Trophoblast cell (in vitro differentiated cells and primary cell): ENCODE data around the gene KCNMA1.

ENCODE experiments used
- DNase-seq, 2 donors: peaks; one replicate each; pipeline ENCODE4 v3.0.0-alpha.2; 2016
- H2AFZ ChIP-seq: 2 replicates; pipeline ENCODE4 v1.6.1; 2013; ENCODE audit warnings: low read length, moderate library complexity, mild to moderate bottlenecking; ENCODE audit not compliant: insufficient read depth, poor library complexity
- H2AK5ac ChIP-seq: 2 replicates; pipeline ENCODE4 v1.6.1; 2013; ENCODE audit warnings: mild to moderate bottlenecking, low read length
- H2BK120ac ChIP-seq: 2 replicates; pipeline ENCODE4 v1.6.1; 2013; ENCODE audit warnings: low read length, mild to moderate bottlenecking, moderate library complexity; ENCODE audit not compliant: insufficient read depth, poor library complexity
- H2BK12ac ChIP-seq: 2 replicates; pipeline ENCODE4 v1.6.1; 2013; ENCODE audit warnings: mild to moderate bottlenecking, low read length, moderate library complexity
- H2BK5ac ChIP-seq: 2 replicates; pipeline ENCODE4 v1.6.1; 2013; ENCODE audit warnings: low read length, low read depth, moderate library complexity, mild to moderate bottlenecking; ENCODE audit not compliant: poor library complexity
- H3K14ac ChIP-seq: 2 replicates; pipeline ENCODE4 v1.6.1; 2013; ENCODE audit warnings: mild to moderate bottlenecking, low read length
- H3K18ac ChIP-seq: 2 replicates; pipeline ENCODE4 v1.6.1; 2013; ENCODE audit warnings: mild to moderate bottlenecking, low read length
- H3K23ac ChIP-seq: 2 replicates; pipeline ENCODE4 v1.6.1; 2013; ENCODE audit warnings: low read length
- H3K27ac ChIP-seq: 2 replicates; pipeline ENCODE4 v1.5.1; 2013; ENCODE audit warnings: low read depth, mild to moderate bottlenecking, inconsistent platforms, low read length, moderate library complexity
- H3K27me3 ChIP-seq: 2 replicates; pipeline ENCODE4 v1.6.1; 2013; ENCODE audit warnings: inconsistent platforms, mild to moderate bottlenecking, low read length, moderate library complexity; ENCODE audit not compliant: insufficient read depth
- H3K36me3 ChIP-seq, 2 experiments: 1 replicate in 1 of 2; 2 replicates in 1 of 2; pipeline ENCODE4 v1.6.1; 2013; ENCODE audit warnings: low read length in 2 of 2, mild to moderate bottlenecking in 2 of 2, moderate library complexity in 1 of 2; ENCODE audit not compliant: insufficient read depth in 2 of 2, control insufficient read depth in 1 of 2
- H3K4ac ChIP-seq: 2 replicates; pipeline ENCODE4 v1.6.1; 2013; ENCODE audit warnings: low read depth, mild to moderate bottlenecking, low read length, moderate library complexity
- H3K4me1 ChIP-seq, 2 experiments: 1 replicate in 1 of 2; 2 replicates in 1 of 2; pipeline ENCODE4 v1.6.1; 2013; ENCODE audit warnings: low read length in 2 of 2, mild to moderate bottlenecking in 2 of 2, moderate library complexity in 1 of 2; ENCODE audit not compliant: insufficient read depth in 2 of 2, control insufficient read depth in 1 of 2
- H3K4me2 ChIP-seq: 2 replicates; pipeline ENCODE4 v1.6.1; 2013; ENCODE audit warnings: inconsistent platforms, mild to moderate bottlenecking, low read length, moderate library complexity
- H3K4me3 ChIP-seq: 2 replicates; pipeline ENCODE4 v1.5.1; 2013; ENCODE audit warnings: mild to moderate bottlenecking, low read depth, low read length, inconsistent platforms
- H3K79me1 ChIP-seq: one replicate; pipeline ENCODE4 v1.6.1; 2013; ENCODE audit warnings: low read length
- H3K79me2 ChIP-seq: 2 replicates; pipeline ENCODE4 v1.6.1; 2013; ENCODE audit warnings: low read length, mild to moderate bottlenecking; ENCODE audit not compliant: control insufficient read depth, insufficient read depth, poor library complexity
- H3K9ac ChIP-seq: 2 replicates; pipeline ENCODE4 v1.6.1; 2013; ENCODE audit warnings: mild to moderate bottlenecking, low read length
- H3K9me3 ChIP-seq: 2 replicates; pipeline ENCODE4 v1.6.1; 2013; ENCODE audit warnings: low read depth, mild to moderate bottlenecking, control low read depth, inconsistent platforms, low read length; ENCODE audit not compliant: insufficient read depth
- H4K12ac ChIP-seq: 2 replicates; pipeline ENCODE4 v1.6.1; 2013; ENCODE audit warnings: low read depth, mild to moderate bottlenecking, low read length, moderate library complexity
- H4K8ac ChIP-seq: 2 replicates; pipeline ENCODE4 v1.6.1; 2013; ENCODE audit warnings: low read depth, mild to moderate bottlenecking, low read length, moderate library complexity
- H4K91ac ChIP-seq: one replicate; pipeline ENCODE4 v1.6.1; 2013; ENCODE audit warnings: low read depth, mild to moderate bottlenecking, low read length, moderate library complexity
- WGBS: extraction: QIAGEN DNeasy Blood & Tissue Kit; methylation state at CpG from one replicate; pipeline ENCODE4 v1.1.7; 2013; ENCODE audit warnings: missing lambda C conversion rate; ENCODE audit not compliant: insufficient read length, insufficient coverage; ENCODE audit errors: extremely low coverage; 5-methylcytosine and 5-hydroxymethylcytosine counted together

The KCNMA1 gene

DNA sequence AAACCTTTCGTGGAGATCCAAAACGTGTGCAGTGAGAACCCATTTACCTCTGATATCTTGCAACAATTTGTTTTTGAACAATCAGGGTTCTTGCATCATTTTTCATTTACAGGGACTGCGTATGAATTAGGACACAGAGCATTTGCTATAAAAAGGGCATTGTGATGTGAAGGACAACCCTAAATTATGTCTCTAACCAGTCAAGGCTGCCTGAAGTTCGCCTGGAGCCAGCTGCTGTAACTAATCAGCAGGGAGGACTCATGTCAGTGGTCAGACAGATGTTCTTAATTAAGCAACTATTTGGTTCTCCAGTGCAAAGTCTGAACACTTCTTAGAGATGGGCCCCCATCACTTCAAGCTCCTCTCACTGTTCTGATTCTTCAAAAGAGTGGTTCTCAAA is 674.8 kb downstream of the KCNMA1 start:
- H3K4me2 ChIP-seq = no peak overlapping the region
- H3K9me3 ChIP-seq = no peaks in the 10 kb centered on the region
- no peak overlapping the region for H4K91ac ChIP-seq
- H3K9ac ChIP-seq = no peak overlapping the region
- H4K8ac ChIP-seq = no peak overlapping the region
- H2AFZ ChIP-seq = no peak overlapping the region
- H3K14ac ChIP-seq = no peak overlapping the region
- no peak overlapping the region for H3K27ac ChIP-seq
- H3K23ac ChIP-seq = no peak overlapping the region
- no peak overlapping the region for H2AK5ac ChIP-seq
- no peaks in the 10 kb centered on the region for H3K4me1 ChIP-seq
- H3K79me1 ChIP-seq = no peaks in the 10 kb centered on the region
- no CpG with 5 or more reads among the region's 4 CpGs for WGBS
- no peaks in the 10 kb centered on the region for H3K27me3 ChIP-seq
- H2BK120ac ChIP-seq = no peak overlapping the region
- H4K12ac ChIP-seq = no peak overlapping the region
- H3K79me2 ChIP-seq = no peaks in the 10 kb centered on the region
- H2BK5ac ChIP-seq = no peak overlapping the region
- DNase-seq = no peak
- no peak overlapping the region for H3K4me3 ChIP-seq
- no peak overlapping the region for H2BK12ac ChIP-seq
- peaks cover 6 to 7% of the 10 kb centered on the region in 2 experiments for H3K36me3 ChIP-seq
- no peak overlapping the region for H3K18ac ChIP-seq
- no peak overlapping the region for H3K4ac ChIP-seq

DNA sequence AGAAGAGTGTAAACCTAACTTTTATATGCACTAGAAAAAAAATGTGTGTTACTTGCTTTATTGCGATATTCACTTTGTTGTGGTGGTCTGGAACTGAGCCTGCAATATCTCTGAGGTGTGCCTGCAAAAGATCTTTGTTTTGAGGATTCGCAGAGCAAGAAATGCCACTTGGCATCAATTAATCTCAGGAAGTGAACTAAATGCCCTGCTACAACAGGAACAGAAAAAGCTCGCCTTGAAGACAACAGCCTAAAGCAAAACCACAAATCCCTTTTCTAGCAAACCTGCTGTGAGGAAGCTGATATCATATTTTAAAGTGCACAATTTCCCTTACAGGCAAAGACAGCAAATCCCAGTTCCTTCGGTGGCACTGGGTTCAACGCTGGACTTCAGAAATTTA is 675.8 kb downstream of the KCNMA1 start:
- DNase-seq = no peak
- Histone ChIP-seq H3K9me3 (no peaks in the 10 kb centered on the region), H2AFZ (no peak overlapping the region), H4K12ac (no peak overlapping the region), H2BK120ac (no peak overlapping the region), H3K14ac (no peak overlapping the region), H3K79me2 (no peaks in the 10 kb centered on the region), H3K23ac (no peak overlapping the region), H2BK5ac (no peak overlapping the region), H3K4me3 (no peak overlapping the region), H3K4ac (no peak overlapping the region), H3K4me1 (no peaks in the 10 kb centered on the region), H2BK12ac (no peak overlapping the region), H3K27ac (no peak overlapping the region), H4K91ac (no peak overlapping the region), H3K27me3 (no peaks in the 10 kb centered on the region), H3K18ac (no peak overlapping the region), H2AK5ac (no peak overlapping the region), H3K9ac (no peak overlapping the region), H3K79me1 (no peaks in the 10 kb centered on the region), H3K4me2 (no peak overlapping the region), H4K8ac (no peak overlapping the region), H3K36me3 (peaks cover 3 to 6% of the 10 kb centered on the region in 2 experiments)
- no CpG with 5 or more reads among the region's 5 CpGs for WGBS

DNA sequence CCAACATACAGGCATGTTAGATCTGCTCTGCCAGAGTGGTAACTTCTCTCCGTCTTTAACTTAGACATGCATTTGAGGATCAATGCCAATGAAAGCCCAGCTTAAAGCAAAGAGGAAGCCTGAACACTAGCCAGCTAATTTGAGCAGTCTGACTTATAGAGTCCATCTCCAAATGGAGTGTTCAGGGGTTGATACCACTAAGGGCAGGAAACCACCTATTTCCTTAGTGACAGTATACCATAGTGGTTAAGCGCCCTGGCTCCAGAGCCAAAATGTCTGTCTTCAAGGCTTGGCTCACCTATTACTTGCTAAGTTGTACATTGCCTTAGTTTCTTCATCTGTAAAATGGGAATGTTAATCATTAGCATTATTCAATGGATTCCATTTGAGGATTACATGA is 678.5 kb downstream of the KCNMA1 start:
- Histone ChIP-seq H4K8ac (no peak overlapping the region), H3K4me2 (no peak overlapping the region), H3K36me3 (peaks cover 3 to 9% of the 10 kb centered on the region in 2 experiments), H2BK5ac (no peak overlapping the region), H2AFZ (no peak overlapping the region), H4K91ac (no peak overlapping the region), H3K18ac (no peak overlapping the region), H3K23ac (no peak overlapping the region), H3K4ac (no peak overlapping the region), H3K14ac (no peak overlapping the region), H3K9me3 (no peaks in the 10 kb centered on the region), H2AK5ac (no peak overlapping the region), H4K12ac (no peak overlapping the region), H3K79me2 (no peaks in the 10 kb centered on the region), H2BK12ac (no peak overlapping the region), H3K9ac (no peak overlapping the region), H3K79me1 (no peaks in the 10 kb centered on the region), H3K4me1 (no peaks in the 10 kb centered on the region), H3K27ac (no peak overlapping the region), H3K27me3 (no peaks in the 10 kb centered on the region), H3K4me3 (no peak overlapping the region), H2BK120ac (no peak overlapping the region)
- WGBS = no CpG with 5 or more reads among the region's 2 CpGs
- DNase-seq = no peak

DNA sequence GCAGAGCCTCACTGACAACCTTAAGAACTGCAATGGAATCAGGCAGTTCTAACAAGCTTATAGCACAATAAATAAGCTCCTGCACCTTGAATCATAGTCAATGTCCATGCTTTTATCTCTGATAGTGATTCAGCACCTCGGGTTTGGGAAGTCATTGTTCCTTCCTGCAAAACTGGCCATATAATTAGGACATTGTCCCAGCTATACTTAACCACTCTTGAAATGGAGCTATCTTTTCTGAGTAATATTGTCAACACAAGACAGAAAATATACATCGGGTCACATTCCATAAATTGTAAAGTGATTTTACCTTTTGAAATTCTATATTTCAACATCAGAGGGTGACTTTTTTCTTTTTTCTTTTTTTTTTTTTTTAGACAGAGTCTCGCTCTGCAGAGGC is 682.8 kb downstream of the KCNMA1 start:
- Histone ChIP-seq H2BK5ac (no peak overlapping the region), H4K91ac (no peak overlapping the region), H2BK12ac (no peak overlapping the region), H2AFZ (no peak overlapping the region), H3K14ac (no peak overlapping the region), H3K9me3 (no peaks in the 10 kb centered on the region), H3K27ac (no peak overlapping the region), H3K79me1 (no peaks in the 10 kb centered on the region), H3K4me3 (no peak overlapping the region), H3K36me3 (peaks cover 5 to 16% of the 10 kb centered on the region in 2 experiments), H3K9ac (no peak overlapping the region), H3K23ac (no peak overlapping the region), H3K27me3 (no peaks in the 10 kb centered on the region), H3K4me1 (no peaks in the 10 kb centered on the region), H4K8ac (no peak overlapping the region), H3K4ac (no peak overlapping the region), H4K12ac (no peak overlapping the region), H3K79me2 (no peaks in the 10 kb centered on the region), H3K4me2 (no peak overlapping the region), H3K18ac (no peak overlapping the region), H2BK120ac (no peak overlapping the region), H2AK5ac (no peak overlapping the region)
- WGBS = no CpG with 5 or more reads among the region's 3 CpGs
- DNase-seq = no peak
